CD14-positive monocyte (primary cell): ENCODE results near the gene OR2V2. TPM values are rescaled to one million over a fixed set of nuclear protein-coding genes. Genes with fewer than 3 reads are reported as not detected.
A peak's percentile ranks its signal among the peaks of the same experiment; 100 is the strongest.

Experiments used
- DNase-seq, 3 donors: peaks; one replicate each; pipeline ENCODE4 v3.0.0-alpha.2; 2011 to 2022
- H2AFZ ChIP-seq: 2 replicates; pipeline ENCODE4 v1.6.0; 2012; ENCODE audit warnings: mild to moderate bottlenecking, low read depth, low read length, inconsistent platforms; ENCODE audit not compliant: insufficient read depth, poor library complexity, severe bottlenecking
- H3K27ac ChIP-seq, 2 donors: 1 replicate in 1 of 2; 2 replicates in 1 of 2; pipeline ENCODE4 v1.5.1; 2012 to 2013; ENCODE audit warnings: low read length in 2 of 2, control low read depth in 1 of 2, inconsistent platforms in 1 of 2, low read depth in 1 of 2, mild to moderate bottlenecking in 1 of 2
- H3K27me3 ChIP-seq, 2 donors: one replicate each; pipeline versions ENCODE4 v1.6.0 to v1.6.1; 2011 to 2013; ENCODE audit warnings: low read length in 2 of 2; ENCODE audit not compliant: control insufficient read depth in 2 of 2, insufficient read depth in 2 of 2
- H3K36me3 ChIP-seq, 2 donors: replicated peaks in 1 of 2; 1 replicate in 1 of 2; 2 replicates in 1 of 2; pipeline versions ENCODE4 v1.5.1 to v1.6.1; 2012 to 2013; ENCODE audit warnings: low read length in 2 of 2, control low read depth in 1 of 2, inconsistent platforms in 1 of 2, mild to moderate bottlenecking in 1 of 2; ENCODE audit not compliant: insufficient read depth in 2 of 2, control insufficient read depth in 1 of 2
- H3K4me1 ChIP-seq, 2 donors: 1 replicate in 1 of 2; 2 replicates in 1 of 2; pipeline versions ENCODE4 v1.5.1 to v1.6.1; 2012 to 2013; ENCODE audit warnings: low read length in 2 of 2, control low read depth in 1 of 2, inconsistent platforms in 1 of 2, mild to moderate bottlenecking in 1 of 2, moderate library complexity in 1 of 2; ENCODE audit not compliant: insufficient read depth in 2 of 2, control insufficient read depth in 1 of 2
- H3K4me2 ChIP-seq: replicated peaks from 2 replicates; pipeline ENCODE3; 2012; ENCODE audit warnings: low read length, moderate library complexity, mild to moderate bottlenecking; ENCODE audit not compliant: poor library complexity, severe bottlenecking; ENCODE audit errors: extremely low read depth
- H3K4me3 ChIP-seq, 3 experiments: fragments of 200-600 bp in 1 of 3; sonication (generic) in 1 of 3; replicated peaks in 1 of 3; 1 replicate in 2 of 3; 2 replicates in 1 of 3; pipeline ENCODE4 v1.5.1; 2011 to 2013; ENCODE audit warnings: low read length in 3 of 3, mild to moderate bottlenecking in 3 of 3, control low read depth in 2 of 3, low read depth in 2 of 3, inconsistent platforms in 1 of 3, moderate library complexity in 1 of 3
- H3K79me2 ChIP-seq: 2 replicates; pipeline ENCODE4 v1.6.0; 2012; ENCODE audit warnings: mild to moderate bottlenecking, control low read depth, inconsistent platforms, low read length, moderate library complexity; ENCODE audit not compliant: insufficient read depth
- H3K9ac ChIP-seq: 2 replicates; pipeline ENCODE4 v1.6.0; 2017; ENCODE audit warnings: low read length, mild to moderate bottlenecking; ENCODE audit not compliant: insufficient read depth, poor library complexity, severe bottlenecking
- H3K9me3 ChIP-seq, 2 donors: replicated peaks in 1 of 2; 1 replicate in 1 of 2; 2 replicates in 1 of 2; pipeline versions ENCODE4 v1.5.1 to v1.6.1; 2012 to 2013; ENCODE audit warnings: low read length in 2 of 2, control low read depth in 1 of 2; ENCODE audit not compliant: control insufficient read depth in 1 of 2, insufficient read depth in 1 of 2
- H4K20me1 ChIP-seq: 2 replicates; pipeline ENCODE4 v1.6.0; 2012; ENCODE audit warnings: mild to moderate bottlenecking, low read length, control low read depth, moderate library complexity; ENCODE audit not compliant: insufficient read depth
- H3K27ac Mint-ChIP-seq, 7 donors: one replicate each; pipeline ENCODE4 v1.8.0; 2020; ENCODE audit warnings: mild to moderate bottlenecking in 7 of 7, mixed read lengths in 7 of 7, moderate library complexity in 6 of 7, inconsistent platforms in 2 of 7
- H3K27me3 Mint-ChIP-seq, 3 donors: one replicate each; pipeline ENCODE4 v1.8.0; 2021 to 2022; ENCODE audit warnings: low read depth in 3 of 3, mild to moderate bottlenecking in 3 of 3, mixed read lengths in 3 of 3, moderate library complexity in 3 of 3, inconsistent platforms in 1 of 3
- H3K36me3 Mint-ChIP-seq, 2 donors: one replicate each; pipeline ENCODE4 v1.8.0; 2020; ENCODE audit warnings: mixed read lengths in 2 of 2, inconsistent platforms in 1 of 2, mild to moderate bottlenecking in 1 of 2
- H3K4me1 Mint-ChIP-seq: one replicate; pipeline ENCODE4 v1.8.0; 2020; ENCODE audit warnings: mild to moderate bottlenecking, mixed read lengths
- H3K4me3 Mint-ChIP-seq, 2 donors: one replicate each; pipeline ENCODE4 v1.8.0; 2020; ENCODE audit warnings: mild to moderate bottlenecking in 2 of 2, mixed read lengths in 2 of 2, moderate library complexity in 1 of 2
- H3K9me3 Mint-ChIP-seq, 7 donors: one replicate each; pipeline ENCODE4 v1.8.0; 2020 to 2022; ENCODE audit warnings: mixed read lengths in 7 of 7, mild to moderate bottlenecking in 6 of 7, moderate library complexity in 6 of 7, inconsistent platforms in 2 of 7
- CTCF ChIP-seq: fragments of 200-600 bp; IDR thresholded peaks from one replicate; pipeline ENCODE4 v1.8.0; 2022; ENCODE audit warnings: antibody characterized with exemption, mild to moderate bottlenecking
- WGBS: methylation state at CpG from one replicate; pipeline ENCODE4 v1.1.5; 2013; ENCODE audit warnings: missing lambda C conversion rate; ENCODE audit not compliant: insufficient coverage; 5-methylcytosine and 5-hydroxymethylcytosine counted together
- intact Hi-C, 2 donors: fragments of 100-400 bp; cut with micrococcal nuclease; formaldehyde crosslinking; loops; one replicate each; pipeline versions ENCODE4 v1.15.0 to v1.15.1; 2023
- polyA plus RNA-seq, 3 donors: library from polyadenylated mRNA; depleted of rRNA in 1 of 3; unstranded in 2 of 3; stranded (reverse) in 1 of 3; fragments of 300-500 nt in 2 of 3; fragments of >200 nt in 1 of 3; fragmentation: Illumina TruSeq in 2 of 3; gene quantifications; 1 replicate in 2 of 3; 2 replicates in 1 of 3; pipeline ENCODE4 v1.2.3, GENCODE V29; 2012 to 2021

Gene OR2V2
- polyA plus RNA-seq, 3 donors: not detected

DNA sequence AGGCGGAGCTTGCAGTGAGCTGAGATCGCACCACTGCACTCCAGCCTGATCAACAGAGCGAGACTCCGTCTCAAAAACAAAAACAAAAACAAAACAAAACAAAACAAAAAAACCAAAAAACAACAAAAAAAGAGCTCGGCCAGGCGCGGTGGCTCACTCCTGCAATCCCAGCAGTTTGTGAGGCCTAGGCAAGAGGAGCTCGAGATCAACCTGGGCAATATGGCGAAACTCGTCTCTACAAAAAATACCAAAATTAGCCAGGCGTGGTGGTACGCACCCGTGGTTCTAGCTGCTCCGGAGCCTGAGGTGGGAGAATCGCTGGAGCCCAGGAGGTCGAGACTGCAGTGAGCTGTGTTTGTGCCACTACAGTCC lies 37.4 kb downstream of the OR2V2 start:
- Histone ChIP-seq H2AFZ (peak overlapping the region; percentile 82), H3K9ac (no peak overlapping the region), H3K79me2 (no peaks in the 10 kb centered on the region), H3K4me3 (peak overlapping the region in 1 of 3 experiments; percentile 73), H3K4me1 (peaks cover 37 to 40% of the 10 kb centered on the region in 2 donors), H3K4me2 (no peak overlapping the region), H4K20me1 (no peaks in the 10 kb centered on the region), H3K27me3 (peaks cover 0 to 23% of the 10 kb centered on the region in 2 donors), H3K27ac (no peak overlapping the region), H3K36me3 (no peaks in the 10 kb centered on the region), H3K9me3 (no peaks in the 10 kb centered on the region)
- intact Hi-C loops: no loop called here
- Mint-ChIP-seq H3K9me3 (peaks cover 0 to 5% (median 4%) of the 10 kb centered on the region in 7 donors), H3K4me3 (peak overlapping the region; percentile 86 to 95), H3K27me3 (peaks cover 18 to 54% (median 45%) of the 10 kb centered on the region in 3 donors), H3K27ac (no peak overlapping the region), H3K36me3 (no peaks in the 10 kb centered on the region), H3K4me1 (peaks cover 39% of the 10 kb centered on the region)
- no peak for DNase-seq
- TF ChIP-seq CTCF: no peak
- WGBS: 91% methylated on average over 11 of the region's 16 CpGs

DNA sequence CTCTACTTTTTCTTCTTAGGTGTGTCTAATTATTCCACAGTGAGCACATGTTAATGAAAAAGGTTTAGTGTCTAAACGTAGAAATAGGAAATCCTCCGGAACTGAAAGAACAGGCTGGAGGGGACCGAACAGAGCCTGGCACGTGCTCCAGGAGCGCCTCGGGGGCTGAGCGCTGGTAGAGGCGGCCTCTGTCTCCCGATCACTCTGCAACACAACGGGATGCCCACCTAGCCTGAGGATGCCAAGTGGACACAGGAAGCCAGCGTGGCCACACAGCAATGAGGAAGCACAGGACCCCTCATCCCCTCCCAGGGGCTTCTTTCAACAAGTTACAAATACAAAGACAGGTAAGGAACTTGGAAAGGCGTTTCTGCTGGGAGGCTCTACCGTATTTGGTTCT lies 38.2 kb downstream of the OR2V2 start:
- H3K4me1 Mint-ChIP-seq: peaks cover 46% of the 10 kb centered on the region
- intact Hi-C loops: no loop called here

More for the DNA sequence above, 38.2 kb downstream of the OR2V2 start:
- Histone ChIP-seq H3K9ac (no peak overlapping the region), H3K79me2 (no peaks in the 10 kb centered on the region), H3K4me3 (no peak overlapping the region), H3K27ac (no peak overlapping the region), H3K36me3 (no peaks in the 10 kb centered on the region), H3K27me3 (peaks cover 0 to 30% of the 10 kb centered on the region in 2 donors), H4K20me1 (no peaks in the 10 kb centered on the region), H3K4me1 (peaks cover 44 to 48% of the 10 kb centered on the region in 2 donors), H2AFZ (no peak overlapping the region), H3K9me3 (no peaks in the 10 kb centered on the region), H3K4me2 (no peak overlapping the region)
- TF ChIP-seq CTCF: no peak
- no peak for DNase-seq
- peaks cover 18 to 53% (median 47%) of the 10 kb centered on the region in 3 donors for H3K27me3 Mint-ChIP-seq
- peaks cover 0 to 5% (median 4%) of the 10 kb centered on the region in 7 donors for H3K9me3 Mint-ChIP-seq
- 96% methylated on average over 11 of the region's 13 CpGs for WGBS
- no peak overlapping the region for H3K27ac Mint-ChIP-seq
- no peak overlapping the region for H3K4me3 Mint-ChIP-seq
- H3K36me3 Mint-ChIP-seq: no peaks in the 10 kb centered on the region
